Measurements from ENCODE around the gene PAPLN. TPM values are rescaled to one million over a fixed set of nuclear protein-coding genes. Genes with fewer than 3 reads are reported as not detected.

The PAPLN gene
- total RNA-seq, 1 donor from 2014 or later = 1.2 TPM

DNA sequence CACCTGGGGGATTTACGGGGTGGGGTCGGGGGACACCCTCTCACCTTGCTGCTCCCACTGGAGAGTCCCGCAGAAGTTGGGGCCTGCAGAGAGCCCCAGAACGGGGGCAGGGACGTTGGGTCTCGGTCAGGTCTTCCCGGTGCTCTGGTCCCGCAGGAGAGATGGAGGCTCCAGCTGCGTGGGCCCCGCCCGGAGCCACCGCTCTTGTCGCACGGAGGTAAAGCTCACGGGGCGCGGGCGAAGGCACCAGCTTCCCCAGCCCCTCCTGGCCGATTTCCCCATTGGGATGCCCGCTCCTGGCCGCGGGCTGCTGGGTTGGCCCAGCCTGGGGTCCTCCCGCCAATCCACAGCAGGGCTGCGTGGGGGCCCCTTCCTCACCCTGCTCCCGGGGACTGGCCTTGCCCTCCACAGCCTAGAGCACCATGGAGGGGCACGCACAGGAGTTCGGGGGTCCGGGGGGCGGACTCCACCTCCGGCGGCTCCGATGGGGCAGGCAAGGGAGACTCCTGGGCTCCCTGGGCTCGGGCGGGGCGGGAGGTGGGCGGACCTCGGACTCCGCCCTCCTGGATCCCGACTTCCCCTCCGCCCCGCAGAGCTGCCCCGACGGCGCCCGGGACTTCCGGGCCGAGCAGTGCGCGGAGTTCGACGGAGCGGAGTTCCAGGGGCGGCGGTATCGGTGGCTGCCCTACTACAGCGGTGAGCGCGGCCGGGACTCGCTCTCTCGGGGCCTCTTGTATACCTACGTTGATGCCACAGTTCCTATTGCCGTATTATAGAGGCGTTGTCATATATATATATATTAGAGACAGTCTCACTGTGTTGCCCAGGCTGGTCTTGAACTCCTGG lies 8.4 kb downstream of the PAPLN start:
- DNase-seq (ENCODE audit: low read depth, low spot score) = no peak

DNA sequence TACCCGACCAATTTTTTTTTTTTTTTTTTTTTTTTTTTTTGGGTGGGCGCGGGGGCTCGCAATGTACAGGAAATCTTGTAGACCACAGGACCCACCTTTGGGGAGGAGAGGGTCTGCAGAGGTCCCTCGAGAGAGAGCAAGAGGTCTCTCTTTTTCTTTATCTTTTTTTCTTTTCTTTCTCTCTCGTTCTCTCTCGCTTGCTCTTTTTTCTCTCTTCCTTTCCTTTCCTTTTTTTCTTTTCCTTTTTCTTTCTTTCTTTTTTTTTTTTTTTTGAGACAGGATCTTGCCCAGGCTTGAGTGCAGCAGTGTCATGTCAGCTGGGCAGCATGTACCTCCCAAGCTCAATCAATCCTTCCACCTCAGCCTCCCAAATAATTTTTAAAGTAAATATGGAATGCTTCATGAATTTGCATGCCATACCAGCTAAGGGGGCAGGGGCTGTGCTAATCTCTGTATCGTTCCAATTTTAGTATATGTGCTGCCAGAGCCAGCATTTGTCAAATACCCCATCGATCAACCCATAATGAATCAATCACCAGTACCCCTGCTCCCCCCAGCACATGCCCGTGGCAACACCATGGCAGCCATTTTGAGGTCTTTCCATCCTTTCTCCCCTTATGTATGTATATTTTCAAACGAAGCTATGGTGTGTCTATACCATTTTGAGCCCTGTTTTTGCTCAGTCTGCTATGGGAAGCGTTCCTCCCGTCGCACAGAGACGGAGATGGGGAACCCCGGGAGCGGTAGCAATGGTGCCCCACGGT lies 9.3 kb downstream of the PAPLN start:
- no peak for DNase-seq (ENCODE audit: low read depth, low spot score)

DNA sequence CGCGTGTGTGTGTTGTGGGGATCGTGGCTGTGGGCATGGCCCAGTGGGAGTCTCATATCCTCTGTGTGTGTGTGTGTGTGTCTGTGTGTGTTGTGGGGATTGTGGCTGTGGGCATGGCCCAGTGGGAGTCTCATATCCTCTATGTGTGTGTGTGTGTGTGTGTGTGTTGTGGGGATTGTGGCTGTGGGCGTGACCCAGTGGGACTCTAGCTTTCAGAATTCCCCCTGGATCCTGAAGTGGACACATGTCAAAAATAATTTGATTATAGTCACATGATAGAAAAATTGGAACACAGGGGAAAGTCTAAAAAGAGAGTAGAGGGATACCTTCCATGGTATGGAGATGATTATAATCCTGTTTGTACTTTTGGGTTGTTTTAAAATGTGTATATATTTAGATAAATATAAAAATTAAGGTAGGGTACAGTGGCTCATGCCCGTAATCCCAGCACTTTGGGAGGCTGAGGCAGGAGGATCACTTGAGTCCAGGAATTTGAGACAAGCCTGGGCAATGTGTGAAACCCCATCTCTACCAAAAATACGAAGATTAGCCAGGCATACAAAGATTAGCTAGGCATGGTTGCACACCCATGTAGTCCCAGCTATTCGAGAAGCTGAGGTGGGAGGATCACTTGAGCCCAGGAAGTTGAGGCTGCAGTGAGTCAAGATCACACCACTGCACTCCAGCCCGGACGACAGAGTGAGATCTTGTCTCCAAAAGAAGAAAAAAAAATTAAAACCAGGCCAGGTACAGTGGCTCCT lies 11.0 kb downstream of the PAPLN start:
- no peak for DNase-seq (ENCODE audit: low read depth, low spot score)

DNA sequence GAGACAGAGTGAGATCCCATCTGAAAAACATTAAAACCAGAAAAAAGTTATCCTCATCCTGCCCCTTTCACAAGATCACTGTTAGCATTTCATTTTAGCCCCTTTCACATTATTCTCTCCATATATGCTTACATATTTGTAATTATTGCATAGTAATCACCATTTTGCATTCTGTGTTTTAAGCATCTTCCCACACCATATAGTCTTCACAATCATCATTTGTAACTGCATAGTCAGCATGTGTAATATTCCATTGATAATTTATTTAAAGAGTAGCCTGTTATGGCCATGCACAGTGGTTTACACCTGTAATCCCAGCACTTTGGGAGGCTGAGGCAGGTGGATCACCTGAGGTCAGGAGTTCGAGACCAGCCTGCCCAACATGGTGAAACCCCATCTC lies 11.8 kb downstream of the PAPLN start:
- no peak for DNase-seq (ENCODE audit: low read depth, low spot score)

DNA sequence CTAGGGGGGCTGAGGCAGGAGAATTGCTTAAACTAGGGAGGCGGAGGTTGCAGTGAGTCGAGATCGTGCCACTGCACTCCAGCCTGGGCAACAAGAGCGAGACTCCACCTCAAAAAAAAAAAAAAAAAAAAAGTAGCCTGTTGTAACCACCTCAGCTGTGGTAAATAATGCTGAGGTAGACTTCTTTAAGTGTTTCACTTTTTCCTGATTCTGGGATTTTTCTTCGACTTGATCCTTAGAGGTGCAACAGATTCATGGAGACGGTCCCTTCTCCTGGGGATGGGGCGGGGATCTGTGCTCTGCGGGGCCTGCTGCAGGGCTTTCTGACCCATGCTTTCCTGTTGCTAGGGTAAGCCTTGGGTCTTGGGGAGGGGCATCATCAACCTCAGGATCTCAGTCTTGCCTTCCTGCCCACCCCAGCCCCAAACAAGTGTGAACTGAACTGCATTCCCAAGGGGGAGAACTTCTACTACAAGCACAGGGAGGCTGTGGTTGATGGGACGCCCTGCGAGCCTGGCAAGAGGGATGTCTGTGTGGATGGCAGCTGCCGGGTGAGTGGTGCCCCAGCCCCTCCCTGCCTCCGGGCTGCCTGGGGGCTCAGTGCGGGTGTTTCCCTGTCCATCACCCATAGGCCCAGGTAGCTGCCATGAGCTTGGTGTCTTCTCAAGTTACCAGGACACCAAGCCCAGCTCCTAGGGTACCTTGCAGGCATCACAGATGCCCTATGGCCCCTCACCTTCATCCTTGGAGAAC lies 12.4 kb downstream of the PAPLN start:
- DNase-seq (ENCODE audit: low read depth, low spot score) = no peak

DNA sequence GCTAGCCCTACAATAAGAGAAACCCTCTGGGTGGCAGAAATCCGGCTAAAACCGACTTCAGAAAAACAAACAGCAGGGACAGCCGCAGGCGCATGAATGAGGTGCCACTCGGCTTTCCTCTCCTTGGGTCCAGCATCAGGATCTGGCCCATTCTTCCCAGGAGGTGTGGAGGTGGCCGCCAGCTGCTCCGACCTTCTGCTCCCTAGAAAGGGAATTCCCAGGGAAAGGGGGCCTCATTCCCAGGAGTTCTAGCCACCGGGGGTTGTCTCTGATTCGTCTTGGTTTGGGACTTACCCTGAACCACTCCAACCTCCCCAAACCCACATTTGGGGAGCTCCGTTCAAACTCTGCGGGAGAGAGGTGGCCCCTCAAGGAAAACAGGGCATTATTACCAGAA lies 13.0 kb downstream of the PAPLN start:
- no peak for DNase-seq (ENCODE audit: low read depth, low spot score)

DNA sequence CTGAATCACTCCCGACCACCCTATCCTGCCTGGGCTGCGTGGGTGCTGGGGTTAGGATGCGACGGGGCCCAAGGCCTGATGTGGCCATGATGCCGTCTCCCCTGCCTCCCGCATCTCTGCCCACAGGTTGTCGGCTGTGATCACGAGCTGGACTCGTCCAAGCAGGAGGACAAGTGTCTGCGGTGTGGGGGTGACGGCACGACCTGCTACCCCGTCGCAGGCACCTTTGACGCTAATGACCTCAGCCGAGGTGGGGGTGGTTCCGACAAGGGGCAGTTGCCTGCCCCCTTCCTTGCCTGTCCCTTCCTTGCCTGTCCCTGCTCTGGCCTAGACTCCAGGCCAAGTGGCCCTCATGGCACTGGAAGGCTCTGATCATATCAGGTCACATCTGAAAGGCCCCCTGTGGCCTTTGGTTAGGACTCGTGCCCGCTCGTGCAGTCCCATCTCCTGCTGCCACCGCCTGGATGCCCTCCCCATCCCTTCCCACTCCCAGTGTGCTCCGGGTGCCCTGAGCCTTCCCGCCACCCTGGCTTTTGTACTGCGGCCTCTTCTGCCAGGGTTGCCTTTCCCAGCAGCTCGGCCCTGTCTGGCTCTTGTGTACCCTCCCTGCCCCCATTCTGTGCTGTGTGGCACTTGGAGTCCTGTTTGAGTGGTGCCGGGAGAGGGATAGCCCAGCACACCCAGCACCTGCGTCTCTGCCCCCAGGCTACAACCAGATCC lies 13.6 kb downstream of the PAPLN start:
- DNase-seq (ENCODE audit: low read depth, low spot score) = no peak

DNA sequence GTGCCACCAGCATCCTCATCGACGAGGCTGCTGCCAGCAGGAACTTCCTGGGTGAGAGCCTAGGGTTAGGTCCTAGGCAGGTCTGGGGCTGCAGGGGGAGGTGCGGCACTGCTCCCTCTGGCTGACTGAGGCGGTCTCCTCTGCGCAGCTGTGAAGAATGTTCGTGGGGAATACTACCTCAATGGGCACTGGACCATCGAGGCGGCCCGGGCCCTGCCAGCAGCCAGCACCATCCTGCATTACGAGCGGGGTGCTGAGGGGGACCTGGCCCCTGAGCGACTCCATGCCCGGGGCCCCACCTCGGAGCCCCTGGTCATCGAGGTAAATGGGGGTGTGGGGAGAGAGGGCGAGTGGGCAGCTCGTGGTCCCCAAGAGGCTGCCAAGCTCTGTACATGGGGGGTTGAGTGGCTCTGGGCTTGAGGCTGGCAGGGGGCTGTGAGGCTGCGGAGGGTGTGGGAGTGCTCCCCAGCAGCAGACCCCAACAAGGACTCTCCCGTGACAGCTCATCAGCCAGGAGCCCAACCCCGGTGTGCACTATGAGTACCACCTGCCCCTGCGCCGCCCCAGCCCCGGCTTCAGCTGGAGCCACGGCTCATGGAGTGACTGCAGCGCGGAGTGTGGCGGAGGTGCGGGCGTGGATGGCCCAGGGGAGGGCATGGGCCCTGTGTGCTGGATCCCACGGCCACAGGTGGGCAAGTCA lies 14.4 kb downstream of the PAPLN start:
- no peak for DNase-seq (ENCODE audit: low read depth, low spot score)

DNA sequence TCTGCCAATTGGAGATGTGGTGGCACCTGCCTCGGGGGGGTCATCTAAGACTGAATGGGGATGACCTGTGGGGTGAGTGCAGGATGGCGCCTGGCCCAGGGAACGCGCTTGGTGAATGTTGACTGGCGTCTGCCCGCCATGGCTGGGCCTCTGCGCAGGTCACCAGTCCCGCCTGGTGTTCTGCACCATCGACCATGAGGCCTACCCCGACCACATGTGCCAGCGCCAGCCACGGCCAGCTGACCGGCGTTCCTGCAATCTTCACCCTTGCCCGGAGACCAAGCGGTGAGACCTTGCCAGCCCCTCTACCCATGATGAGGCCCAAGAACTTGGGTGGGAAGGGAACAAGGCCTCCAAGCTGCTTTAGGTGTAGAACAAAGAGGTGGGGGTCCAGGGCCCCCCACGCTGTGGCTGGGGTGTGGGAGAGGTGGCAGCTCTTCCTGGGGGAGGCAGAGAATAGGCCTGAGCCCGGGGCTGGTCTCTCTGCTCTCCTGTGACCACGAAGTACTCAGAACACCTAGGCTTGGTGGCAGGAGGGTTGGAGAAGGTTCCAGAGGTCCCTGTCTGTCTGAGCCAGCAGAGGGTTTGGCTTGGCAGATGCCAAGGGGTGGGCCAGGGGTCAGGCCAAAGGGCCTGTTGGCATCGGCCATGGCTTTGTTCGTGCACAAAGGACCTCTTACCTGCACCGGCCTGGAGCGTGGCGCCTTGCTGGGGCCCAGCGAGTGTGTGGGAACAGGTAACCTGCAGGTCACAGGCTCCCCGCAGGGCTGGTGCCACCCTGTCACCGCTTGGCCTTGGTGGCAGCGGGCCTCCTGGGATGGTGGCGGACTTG lies 15.4 kb downstream of the PAPLN start:
- DNase-seq (ENCODE audit: low read depth, low spot score) = no peak

DNA sequence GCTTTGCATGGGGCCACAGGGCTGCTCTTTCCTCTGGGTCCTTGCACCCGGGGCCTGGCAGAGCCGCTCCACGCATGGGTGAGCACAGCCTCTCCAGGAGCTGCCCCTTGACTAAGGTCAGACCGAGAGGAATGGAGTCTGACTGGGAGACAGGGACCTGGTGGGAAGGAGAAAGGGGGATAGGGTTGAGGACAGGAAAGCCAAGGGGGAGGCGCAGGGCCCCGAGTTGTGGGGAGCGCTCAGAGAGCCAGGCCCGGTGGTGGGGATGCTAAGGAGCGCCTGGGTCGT lies 16.0 kb downstream of the PAPLN start:
- DNase-seq (ENCODE audit: low read depth, low spot score) = no peak

DNA sequence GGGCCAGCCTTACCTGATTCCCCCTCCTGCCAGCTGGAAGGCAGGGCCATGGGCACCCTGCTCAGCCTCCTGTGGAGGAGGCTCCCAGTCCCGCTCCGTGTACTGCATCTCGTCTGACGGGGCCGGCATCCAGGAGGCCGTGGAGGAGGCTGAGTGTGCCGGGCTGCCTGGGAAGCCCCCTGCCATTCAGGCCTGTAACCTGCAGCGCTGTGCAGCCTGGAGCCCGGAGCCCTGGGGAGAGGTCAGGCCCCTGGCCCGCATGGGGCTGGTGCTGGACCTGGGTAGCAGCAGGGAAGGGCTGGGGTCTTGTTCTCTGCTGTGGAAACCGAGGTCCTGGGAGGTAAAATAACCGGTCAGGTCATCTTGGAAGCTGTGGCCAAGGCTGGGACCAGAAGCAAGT lies 16.4 kb downstream of the PAPLN start:
- DNase-seq (ENCODE audit: low read depth, low spot score) = no peak

DNA sequence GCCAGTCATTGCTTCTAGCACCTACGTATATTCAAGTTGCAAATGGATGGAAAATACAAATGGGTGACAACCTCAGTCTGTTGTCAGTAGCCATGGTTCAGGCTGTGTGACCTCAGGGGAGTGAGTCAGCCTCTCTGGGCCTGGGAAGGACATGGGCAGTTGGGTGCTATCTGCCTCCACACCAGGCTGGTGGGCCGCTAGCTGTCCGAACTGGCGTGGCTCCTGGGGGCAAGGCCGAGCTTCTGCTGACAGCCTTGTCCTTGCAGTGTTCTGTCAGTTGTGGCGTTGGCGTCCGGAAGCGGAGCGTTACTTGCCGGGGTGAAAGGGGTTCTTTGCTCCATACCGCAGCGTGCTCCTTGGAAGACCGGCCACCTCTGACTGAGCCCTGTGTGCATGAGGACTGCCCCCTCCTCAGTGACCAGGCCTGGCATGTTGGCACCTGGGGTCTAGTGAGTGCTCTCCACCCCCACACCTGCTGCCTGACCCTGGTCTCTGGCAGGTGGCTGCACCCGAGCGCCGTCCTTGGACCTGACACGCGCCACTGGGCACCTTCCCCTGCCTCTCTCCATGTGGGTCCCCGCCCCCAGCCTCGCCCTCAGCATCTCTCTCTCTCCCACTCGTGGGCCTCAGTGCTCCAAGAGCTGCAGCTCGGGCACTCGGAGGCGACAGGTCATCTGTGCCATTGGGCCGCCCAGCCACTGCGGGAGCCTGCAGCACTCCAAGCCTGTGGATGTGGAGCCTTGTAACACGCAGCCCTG lies 17.1 kb downstream of the PAPLN start:
- no peak for DNase-seq (ENCODE audit: low read depth, low spot score)

DNA sequence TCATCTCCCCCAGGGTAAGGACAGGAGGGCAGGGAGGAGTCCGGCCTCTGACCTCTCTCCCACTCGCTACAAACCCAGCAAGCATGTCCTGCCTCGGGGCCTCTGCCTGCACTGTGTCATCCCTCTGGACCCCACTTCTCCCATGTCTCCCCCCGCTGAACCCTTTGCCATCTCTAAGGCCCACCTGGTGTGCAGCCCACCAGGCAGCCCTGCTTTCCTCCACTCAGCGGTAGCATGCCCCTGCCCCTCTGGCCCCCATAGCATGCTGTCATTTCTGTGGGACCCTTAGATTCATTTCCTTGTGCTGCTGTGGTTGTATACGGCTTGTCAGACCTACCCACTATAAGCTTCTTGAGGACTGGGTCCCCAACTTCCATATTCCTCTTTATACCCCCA lies 17.7 kb downstream of the PAPLN start:
- DNase-seq (ENCODE audit: low read depth, low spot score) = no peak

DNA sequence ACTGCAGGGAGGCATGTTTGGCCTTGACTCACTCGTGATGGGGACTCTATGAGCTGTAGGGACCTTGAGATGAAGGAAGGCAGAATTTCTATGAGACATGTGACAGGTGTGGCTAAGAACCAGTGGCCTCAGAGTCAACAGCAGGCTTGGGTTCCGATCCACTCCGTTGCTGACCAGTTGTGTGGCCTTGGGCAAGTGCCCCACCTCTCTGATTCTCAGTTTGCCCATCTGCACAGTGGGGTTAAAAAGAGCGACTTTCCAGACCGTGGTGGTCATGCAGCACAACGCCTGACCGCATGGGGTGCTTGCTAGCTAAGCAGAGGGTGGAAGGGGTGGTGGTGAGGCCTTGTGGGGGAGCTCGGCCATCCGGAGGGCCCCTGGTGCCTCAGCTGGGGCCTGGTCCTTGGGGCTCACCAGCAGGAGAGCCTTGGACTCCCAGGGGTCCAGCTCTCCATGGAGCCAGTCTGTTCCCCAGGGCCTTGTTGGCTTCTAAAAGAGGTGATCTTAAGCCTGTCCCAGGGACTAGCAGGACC lies 18.5 kb downstream of the PAPLN start:
- no peak for DNase-seq (ENCODE audit: low read depth, low spot score)

DNA sequence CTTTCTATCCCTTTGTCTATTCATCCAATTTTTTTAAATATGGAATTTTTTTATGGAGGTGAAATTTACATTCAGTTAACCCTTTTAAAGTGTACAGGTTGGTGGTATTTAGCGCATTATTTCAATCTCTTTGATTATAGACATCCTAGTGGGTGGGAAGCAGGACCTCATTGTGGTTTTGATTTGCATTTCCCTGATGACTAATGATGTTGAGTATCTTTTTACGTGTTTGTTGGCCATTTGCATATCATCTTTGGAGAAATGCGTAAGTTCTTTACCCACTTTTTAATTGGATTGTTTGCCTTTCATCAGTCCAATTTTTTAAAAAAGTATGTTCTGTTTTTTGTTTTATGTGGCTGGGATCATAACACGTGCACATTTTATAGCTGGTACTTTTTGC lies 20.8 kb downstream of the PAPLN start:
- no peak for DNase-seq (ENCODE audit: low read depth, low spot score)

DNA sequence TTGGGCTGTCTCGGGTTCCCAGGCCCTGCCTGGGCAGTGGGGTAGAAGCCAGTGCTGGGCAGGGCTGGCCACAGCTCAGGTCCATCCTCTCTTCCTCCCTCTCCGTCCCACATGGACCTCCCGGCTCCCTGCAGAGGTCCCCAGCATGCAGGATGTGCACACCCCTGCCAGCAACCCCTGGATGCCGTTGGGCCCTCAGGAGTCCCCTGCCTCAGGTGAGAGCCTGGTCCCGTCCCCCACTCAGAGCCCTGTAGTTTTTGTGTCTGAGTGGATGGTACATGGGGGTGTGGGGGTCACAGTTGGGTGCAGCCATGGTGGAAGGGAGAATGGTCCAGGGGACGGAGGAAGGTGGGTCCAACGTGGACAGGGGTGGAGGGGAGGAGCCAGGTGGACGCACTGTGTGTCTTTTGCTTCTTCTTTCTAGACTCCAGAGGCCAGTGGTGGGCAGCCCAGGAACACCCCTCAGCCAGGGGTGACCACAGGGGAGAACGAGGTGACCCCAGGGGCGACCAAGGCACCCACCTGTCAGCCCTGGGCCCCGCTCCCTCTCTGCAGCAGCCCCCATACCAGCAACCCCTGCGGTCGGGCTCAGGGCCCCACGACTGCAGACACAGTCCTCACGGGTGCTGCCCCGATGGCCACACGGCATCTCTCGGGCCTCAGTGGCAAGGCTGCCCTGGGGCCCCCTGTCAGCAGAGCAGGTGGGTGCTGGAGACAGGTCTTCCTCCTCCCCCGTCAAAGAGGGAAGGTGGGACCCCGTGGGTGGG lies 21.7 kb downstream of the PAPLN start:
- DNase-seq (ENCODE audit: low read depth, low spot score) = no peak

DNA sequence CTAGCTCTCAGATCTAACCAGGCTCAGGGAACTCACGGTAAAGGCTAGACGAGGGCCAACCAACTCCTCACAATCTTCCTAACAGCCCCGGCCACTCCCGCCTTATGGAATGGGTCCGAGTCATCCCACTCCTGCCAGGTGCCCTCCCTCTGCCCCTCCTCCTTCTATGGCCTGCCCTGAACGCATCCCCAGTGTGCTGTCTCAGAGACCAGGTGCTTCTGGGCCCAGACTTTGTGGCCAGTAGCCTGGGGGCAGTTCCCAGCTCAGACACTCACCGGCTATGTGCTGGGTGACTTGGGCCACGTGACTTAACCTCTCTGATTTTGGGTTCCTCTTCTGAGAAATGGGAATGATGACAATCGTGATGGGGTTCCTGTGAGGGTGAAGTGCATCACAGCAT lies 22.5 kb downstream of the PAPLN start:
- no peak for DNase-seq (ENCODE audit: low read depth, low spot score)

DNA sequence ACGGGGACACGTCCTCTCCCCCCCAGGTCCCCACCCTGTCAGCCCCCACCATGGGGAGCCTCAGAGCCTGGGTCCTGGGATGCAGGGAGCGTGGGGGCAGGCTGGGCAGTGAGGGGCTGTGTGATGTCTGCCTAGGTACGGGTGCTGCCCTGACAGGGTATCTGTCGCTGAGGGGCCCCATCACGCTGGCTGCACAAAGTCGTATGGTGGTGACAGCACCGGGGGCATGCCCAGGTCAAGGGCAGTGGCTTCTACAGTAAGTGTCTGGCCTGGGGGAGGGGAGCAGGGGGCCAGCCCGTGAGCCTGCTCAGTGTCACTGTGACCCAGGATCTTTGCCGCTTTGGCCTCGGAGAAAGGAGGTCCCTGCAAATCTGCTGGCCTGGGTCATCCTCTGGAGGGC lies 23.3 kb downstream of the PAPLN start:
- DNase-seq (ENCODE audit: low read depth, low spot score) = no peak
